ENCODE data around the gene DAPK2.

GRCh38 chr15:64006642-64007041, 39.6 kb downstream of the DAPK2 start:
- TF ChIP-seq CTCF (IDR thresholded peaks at IDR 0.05; ENCODE audit: borderline replicate concordance, extremely low read depth, low read length, poor library complexity, severe bottlenecking) = no peak
- no peak for TF ChIP-seq EZH2 (IDR thresholded peaks at IDR 0.05; ENCODE audit: borderline replicate concordance, low read depth, low read length, severe bottlenecking)
